ENCODE data around the gene GUCA2A. TPM values are rescaled to one million over a fixed set of nuclear protein-coding genes. Genes with fewer than 3 reads are reported as not detected.

GUCA2A gene
- total and polyA plus RNA-seq, 2 of the 8 experiments (the other 6 are each of a cell fraction or from before 2014, with no cell fraction given): not detected

DNA sequence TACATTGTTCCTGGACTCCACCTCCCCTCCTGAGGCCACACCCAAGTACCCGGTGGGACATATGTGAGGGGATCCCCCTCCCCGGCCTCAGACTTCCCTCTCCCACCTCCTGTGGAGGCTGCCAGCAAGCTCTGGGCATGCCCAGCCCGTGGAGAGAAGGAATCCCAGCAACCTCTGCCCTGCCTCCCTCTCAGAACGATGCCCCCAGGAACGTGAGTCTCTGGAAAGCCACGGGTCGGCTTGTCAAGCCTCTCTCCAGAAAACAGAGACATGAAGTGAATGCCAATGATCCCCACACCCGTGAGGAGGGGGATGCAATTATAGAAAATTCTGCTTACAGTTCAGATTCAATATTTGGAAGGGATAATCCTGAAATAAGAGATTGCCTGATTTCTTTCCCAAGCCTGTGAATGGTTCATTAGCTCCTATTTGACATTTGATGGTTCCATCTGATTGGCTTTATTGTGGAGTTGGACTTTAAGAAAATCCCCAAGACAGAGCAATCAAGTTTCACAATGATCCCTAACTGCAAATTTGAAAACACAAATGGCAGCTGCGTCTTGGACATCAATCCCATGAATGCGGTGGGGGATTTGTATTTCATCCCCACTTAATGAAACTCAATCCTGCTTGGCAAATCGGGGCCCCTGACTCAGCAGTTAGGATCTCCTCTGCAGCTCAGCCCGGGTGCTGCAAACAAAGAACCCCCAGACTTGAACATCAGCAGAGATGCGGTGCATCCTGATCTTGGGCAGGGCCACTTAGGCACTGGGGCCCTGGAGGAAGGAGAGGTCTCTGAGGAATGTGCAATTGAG lies 20.4 kb downstream of the GUCA2A start:
- H3K4me2 ChIP-seq (ENCODE audit: insufficient read depth in 1 of 2, low read depth in 2 of 2, low read length in 2 of 2): no peak overlapping the region
- H3K9me3 ChIP-seq (ENCODE audit: insufficient read depth in 2 of 2, low read depth in 1 of 2, low read length in 1 of 2): no peaks in the 10 kb centered on the region
- H3K27me3 ChIP-seq (replicated peaks in 1 of 4; ENCODE audit: control insufficient read depth in 3 of 4, extremely low read depth in 1 of 4, insufficient read depth in 3 of 4, low read length in 3 of 4): no peaks in the 10 kb centered on the region; a peak in 2 of 7 replicates
- H2AK5ac ChIP-seq (ENCODE audit: low read depth, low read length): no peak overlapping the region
- H2BK120ac ChIP-seq (replicated peaks; ENCODE audit: low read depth, low read length): no peak overlapping the region
- H3K4ac ChIP-seq (replicated peaks; ENCODE audit: insufficient read length, low read depth, low read length): no peak overlapping the region
- no peak overlapping the region for H3K56ac ChIP-seq (replicated peaks; ENCODE audit: insufficient read length, low read depth, low read length)
- no peaks in the 10 kb centered on the region for H3K79me2 ChIP-seq (ENCODE audit: control insufficient read depth in 1 of 2, insufficient read depth in 2 of 2, low read length in 2 of 2)
- no peak overlapping the region for H4K5ac ChIP-seq (ENCODE audit: insufficient read length, low read depth, low read length)
- ChIA-PET CTCF (ENCODE audit: partially characterized antibody) (interaction anchor here (0.5 to 1.9 kb wide), 5 partner anchors 8 to 881 kb away, joined by 3 to 6 read pairs (median 3); no protein-coding TSS in a partner anchor), POLR2A (ENCODE audit: partially characterized antibody) (no interaction called here)
- no peak overlapping the region for H2BK12ac ChIP-seq (ENCODE audit: low read depth, low read length)
- no peak overlapping the region for H4K91ac ChIP-seq (replicated peaks; ENCODE audit: insufficient read length, low read length)
- H3K36me3 ChIP-seq (ENCODE audit: control insufficient read depth in 2 of 4, insufficient read depth in 4 of 4, low read length in 3 of 4): no peaks in the 10 kb centered on the region
- H2BK20ac ChIP-seq (ENCODE audit: low read length): no peak overlapping the region
- H3K18ac ChIP-seq (ENCODE audit: extremely low read depth, low read length): no peak overlapping the region
- H3K23me2 ChIP-seq (ENCODE audit: low read depth, low read length): no peaks in the 10 kb centered on the region; the same call in 1 of the 2 replicates
- H3K27ac ChIP-seq (ENCODE audit: low read depth, low read length): no peak overlapping the region
- DNase-seq (ENCODE audit: low read depth in 1 of 2, low spot score in 2 of 2) (peak in 1 of 2 experiments; percentile 26), FAIRE-seq (no peak)
- no peaks in the 10 kb centered on the region for H3K79me1 ChIP-seq (ENCODE audit: low read depth, low read length)
- 78% methylated on average over 13 of the region's 13 CpGs; no CpG with 5 or more reads in 1 of the 2 experiments for WGBS, 2 experiments (ENCODE audit: extremely low coverage in 1 of 2, insufficient coverage in 1 of 2, insufficient read length in 1 of 2, insufficient replicate concordance in 2 of 2, low coverage in 1 of 2, low lambda C conversion rate in 2 of 2, missing lambda C conversion rate in 1 of 2)
- H3K23ac ChIP-seq (ENCODE audit: insufficient read length): no peak overlapping the region
- H2AFZ ChIP-seq (ENCODE audit: low read length): no peak overlapping the region
- no peak overlapping the region for H3K14ac ChIP-seq (ENCODE audit: insufficient read length)
- H3K4me3 ChIP-seq (ENCODE audit: extremely low read depth in 1 of 4, insufficient read depth in 2 of 4, low read depth in 3 of 4, low read length in 4 of 4): no peak overlapping the region
- no peak overlapping the region for H2BK5ac ChIP-seq (ENCODE audit: low read depth, low read length)
- H2BK15ac ChIP-seq (ENCODE audit: low read length): no peak overlapping the region
- peaks cover 0 to 2% of the 10 kb centered on the region in 2 experiments for H4K20me1 ChIP-seq (replicated peaks in 1 of 2; ENCODE audit: control insufficient read depth in 1 of 2, insufficient read depth in 2 of 2, low read length in 2 of 2)
- no peak overlapping the region; the same call in 1 of the 2 replicates for H4K8ac ChIP-seq (ENCODE audit: extremely low read depth, insufficient read depth, low read length)
- no peak overlapping the region for H3K9ac ChIP-seq (replicated peaks in 1 of 4; ENCODE audit: extremely low read depth in 1 of 4, low read depth in 3 of 4, low read length in 3 of 4)
- H3K4me1 ChIP-seq (replicated peaks in 1 of 4; ENCODE audit: control insufficient read depth in 3 of 4, insufficient read depth in 4 of 4, low read length in 3 of 4): no peaks in the 10 kb centered on the region
- no peak for TF ChIP-seq SIN3A (conservative IDR thresholded peaks at IDR 0.05 in 1 of 2, IDR thresholded peaks at IDR 0.05 in 1 of 2; ENCODE audit: low read depth in 1 of 2, low read length in 2 of 2)
- no peak for TF ChIP-seq JUN (IDR thresholded peaks at IDR 0.05; ENCODE audit: low read depth, low read length)

All from H1 (cell line).